ENCODE results near the gene GLI1.
A peak's percentile ranks its signal among the peaks of the same experiment; 100 is the strongest.

The GLI1 gene

GRCh38 chr12:57448669-57449068, 10.9 kb upstream of the GLI1 start:
- ATAC-seq (replicated peaks; ENCODE audit: extremely low read depth, poor library complexity, severe bottlenecking) (no peak), DNase-seq (ENCODE audit: low spot score in 2 of 2) (no peak)
- Mint-ChIP-seq H3K4me3 (no peak overlapping the region), H3K27me3 (peaks cover 16% of the 10 kb centered on the region), H3K9me3 (no peaks in the 10 kb centered on the region), H3K36me3 (ENCODE audit: insufficient read depth) (no peaks in the 10 kb centered on the region), H3K27ac (ENCODE audit: low read depth) (no peak overlapping the region), H3K4me1 (no peaks in the 10 kb centered on the region)

- Mint-ChIP-seq H3K36me3 (ENCODE audit: insufficient read depth) (no peaks in the 10 kb centered on the region), H3K4me1 (no peaks in the 10 kb centered on the region), H3K27ac (ENCODE audit: low read depth) (no peak overlapping the region), H3K4me3 (no peak overlapping the region), H3K9me3 (no peaks in the 10 kb centered on the region), H3K27me3 (peaks cover 16% of the 10 kb centered on the region)
- no peak for ATAC-seq (replicated peaks; ENCODE audit: extremely low read depth, poor library complexity, severe bottlenecking)
- DNase-seq (ENCODE audit: low spot score in 2 of 2), result no peak
Observed at GRCh38 chr12:57449375-57449774, 10.2 kb upstream of the GLI1 start.

GRCh38 chr12:57450057-57450456, 9.5 kb upstream of the GLI1 start:
- ATAC-seq (replicated peaks; ENCODE audit: extremely low read depth, poor library complexity, severe bottlenecking), result no peak
- no peaks in the 10 kb centered on the region for H3K9me3 Mint-ChIP-seq

GRCh38 chr12:57451233-57451778, 8.3 kb upstream of the GLI1 start:
- H3K9me3 Mint-ChIP-seq, result no peaks in the 10 kb centered on the region

More at GRCh38 chr12:57450057-57450456, 9.5 kb upstream of the GLI1 start:
- DNase-seq (ENCODE audit: low spot score in 2 of 2), result no peak
- Mint-ChIP-seq H3K27me3 (peaks cover 16% of the 10 kb centered on the region), H3K4me3 (no peak overlapping the region), H3K4me1 (no peaks in the 10 kb centered on the region), H3K27ac (ENCODE audit: low read depth) (no peak overlapping the region), H3K36me3 (ENCODE audit: insufficient read depth) (no peaks in the 10 kb centered on the region)

GRCh38 chr12:57452181-57452936, 7.2 kb upstream of the GLI1 start:
- peaks cover 6% of the 10 kb centered on the region for H3K4me1 Mint-ChIP-seq
- peak overlapping the region; percentile 7 for H3K27ac Mint-ChIP-seq (ENCODE audit: low read depth)
- H3K4me3 Mint-ChIP-seq, result no peak overlapping the region
- H3K36me3 Mint-ChIP-seq (ENCODE audit: insufficient read depth), result no peaks in the 10 kb centered on the region
- no peaks in the 10 kb centered on the region for H3K9me3 Mint-ChIP-seq
- H3K27me3 Mint-ChIP-seq, result peaks cover 16% of the 10 kb centered on the region
- DNase-seq (ENCODE audit: low spot score in 2 of 2), result no peak
- ATAC-seq (replicated peaks; ENCODE audit: extremely low read depth, poor library complexity, severe bottlenecking), result no peak

More at GRCh38 chr12:57451233-57451778, 8.3 kb upstream of the GLI1 start:
- no peak overlapping the region for H3K4me3 Mint-ChIP-seq
- H3K4me1 Mint-ChIP-seq, result peaks cover 6% of the 10 kb centered on the region
- ATAC-seq (replicated peaks; ENCODE audit: extremely low read depth, poor library complexity, severe bottlenecking) (no peak), DNase-seq (ENCODE audit: low spot score in 2 of 2) (no peak)
- peaks cover 16% of the 10 kb centered on the region for H3K27me3 Mint-ChIP-seq
- H3K36me3 Mint-ChIP-seq (ENCODE audit: insufficient read depth), result no peaks in the 10 kb centered on the region
- no peak overlapping the region for H3K27ac Mint-ChIP-seq (ENCODE audit: low read depth)

GRCh38 chr12:57452937-57453509, 6.6 kb upstream of the GLI1 start:
- no peak overlapping the region for H3K4me3 Mint-ChIP-seq
- H3K27ac Mint-ChIP-seq (ENCODE audit: low read depth), result no peak overlapping the region
- no peaks in the 10 kb centered on the region for H3K36me3 Mint-ChIP-seq (ENCODE audit: insufficient read depth)
- peaks cover 6% of the 10 kb centered on the region for H3K4me1 Mint-ChIP-seq
- peaks cover 16% of the 10 kb centered on the region for H3K27me3 Mint-ChIP-seq
- no peak for DNase-seq (ENCODE audit: low spot score in 2 of 2)
- no peaks in the 10 kb centered on the region for H3K9me3 Mint-ChIP-seq
- peak; percentile 36 for ATAC-seq (replicated peaks; ENCODE audit: extremely low read depth, poor library complexity, severe bottlenecking)

- Mint-ChIP-seq H3K27ac (ENCODE audit: low read depth) (no peak overlapping the region), H3K36me3 (ENCODE audit: insufficient read depth) (peaks cover 5% of the 10 kb centered on the region), H3K27me3 (peaks cover 16% of the 10 kb centered on the region), H3K4me3 (no peak overlapping the region), H3K9me3 (no peaks in the 10 kb centered on the region), H3K4me1 (peaks cover 13% of the 10 kb centered on the region)
- ATAC-seq (replicated peaks; ENCODE audit: extremely low read depth, poor library complexity, severe bottlenecking) (no peak), DNase-seq (ENCODE audit: low spot score in 2 of 2) (no peak)
Observed at GRCh38 chr12:57454213-57454565, 5.4 kb upstream of the GLI1 start.

GRCh38 chr12:57454566-57455373, 4.8 kb upstream of the GLI1 start, which contains the start of gene INHBE:
INHBE (plus strand) TSS chr12:57455307; CDS start chr12:57455537, 230 bp downstream.
- peaks cover 18% of the 10 kb centered on the region for H3K4me1 Mint-ChIP-seq
- H3K27ac Mint-ChIP-seq (ENCODE audit: low read depth), result peak within 1 kb of the TSS; percentile 15
- H3K27me3 Mint-ChIP-seq, result peaks cover 16% of the 10 kb centered on the region
- peak within 1 kb of the TSS; percentile 21 for H3K4me3 Mint-ChIP-seq
- H3K36me3 Mint-ChIP-seq (ENCODE audit: insufficient read depth), result peaks cover 5% of the 10 kb centered on the region
- no peak for DNase-seq (ENCODE audit: low spot score in 2 of 2)
- no peak for ATAC-seq (replicated peaks; ENCODE audit: extremely low read depth, poor library complexity, severe bottlenecking)
- no peaks in the 10 kb centered on the region for H3K9me3 Mint-ChIP-seq

- H3K9me3 Mint-ChIP-seq, result no peaks in the 10 kb centered on the region
- H3K27ac Mint-ChIP-seq (ENCODE audit: low read depth), result peak overlapping the region; percentile 15
- no peak for DNase-seq (ENCODE audit: low spot score in 2 of 2)
- H3K4me3 Mint-ChIP-seq, result peak overlapping the region; percentile 21
- peaks cover 24% of the 10 kb centered on the region for H3K27me3 Mint-ChIP-seq
- ATAC-seq (replicated peaks; ENCODE audit: extremely low read depth, poor library complexity, severe bottlenecking), result no peak
- H3K4me1 Mint-ChIP-seq, result peaks cover 26% of the 10 kb centered on the region
- H3K36me3 Mint-ChIP-seq (ENCODE audit: insufficient read depth), result peaks cover 5% of the 10 kb centered on the region
Observed at GRCh38 chr12:57455374-57456144, 4.0 kb upstream of the GLI1 start.

GRCh38 chr12:57456145-57456700, 3.4 kb upstream of the GLI1 start:
- peaks cover 30% of the 10 kb centered on the region for H3K27me3 Mint-ChIP-seq
- no peak for DNase-seq (ENCODE audit: low spot score in 2 of 2)
- no peak for ATAC-seq (replicated peaks; ENCODE audit: extremely low read depth, poor library complexity, severe bottlenecking)
- H3K4me1 Mint-ChIP-seq, result peaks cover 33% of the 10 kb centered on the region
- peaks cover 5% of the 10 kb centered on the region for H3K36me3 Mint-ChIP-seq (ENCODE audit: insufficient read depth)
- peak overlapping the region; percentile 15 for H3K27ac Mint-ChIP-seq (ENCODE audit: low read depth)
- H3K9me3 Mint-ChIP-seq, result no peaks in the 10 kb centered on the region
- H3K4me3 Mint-ChIP-seq, result peak overlapping the region; percentile 21

- Mint-ChIP-seq H3K27ac (ENCODE audit: low read depth) (no peak overlapping the region), H3K36me3 (ENCODE audit: insufficient read depth) (peaks cover 5% of the 10 kb centered on the region), H3K4me1 (peaks cover 40% of the 10 kb centered on the region), H3K4me3 (no peak overlapping the region), H3K27me3 (peaks cover 35% of the 10 kb centered on the region), H3K9me3 (no peaks in the 10 kb centered on the region)
- no peak for DNase-seq (ENCODE audit: low spot score in 2 of 2)
- ATAC-seq (replicated peaks; ENCODE audit: extremely low read depth, poor library complexity, severe bottlenecking), result no peak
Observed at GRCh38 chr12:57456737-57457490, 2.7 kb upstream of the GLI1 start.
